Fibroblast of the conjunctiva (primary cell): ENCODE measurements around the gene MEF2D.

ENCODE experiments used
- DNase-seq: peaks from one replicate; pipeline ENCODE4 v3.0.0-alpha.2; 2010; ENCODE audit warnings: low read depth

Gene MEF2D

GRCh38 chr1:156440654-156441437, 59.7 kb downstream of the MEF2D start:
- DNase-seq: no peak

GRCh38 chr1:156439777-156440183, 60.8 kb downstream of the MEF2D start:
- DNase-seq: no peak

DNA sequence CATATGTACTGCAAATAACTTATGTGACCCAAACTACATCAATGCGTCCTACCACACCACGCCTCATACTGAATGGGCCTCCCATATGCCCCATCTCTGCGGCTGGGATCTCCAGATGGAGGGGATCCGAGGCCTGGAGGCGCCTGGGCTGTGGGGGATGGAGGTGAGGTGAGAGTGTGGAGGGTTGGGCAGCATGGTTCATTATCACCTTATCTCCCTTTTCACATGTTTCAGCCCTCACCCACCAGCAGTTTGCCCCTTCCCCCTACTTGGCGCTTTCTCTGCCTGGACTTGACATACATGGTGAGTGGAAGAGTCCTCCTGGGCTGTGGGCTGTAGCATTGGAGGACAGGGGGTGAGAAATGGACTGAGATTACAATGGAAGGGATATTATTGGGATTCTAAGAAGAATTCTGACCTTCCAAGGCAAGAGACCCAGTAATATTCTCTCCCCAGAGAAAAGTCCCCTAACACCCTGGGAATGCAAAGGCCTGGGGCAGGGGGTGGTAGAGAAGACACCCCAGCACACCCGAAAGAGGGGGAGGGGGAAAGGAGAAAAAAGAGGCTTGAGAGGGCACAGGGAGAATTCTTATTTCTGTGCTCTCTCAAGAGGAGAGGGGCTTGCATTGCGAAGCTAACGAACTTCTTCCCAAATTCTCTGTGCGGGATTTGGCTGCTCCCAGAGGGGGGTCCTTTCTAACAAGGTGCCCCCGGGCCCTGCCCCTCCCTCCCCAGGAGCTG, 61.4 kb downstream of the MEF2D start:
- DNase-seq: no peak

- DNase-seq: no peak
Observed at GRCh38 chr1:156438278-156438987, 62.1 kb downstream of the MEF2D start.

- no peak for DNase-seq
Observed at GRCh38 chr1:156437037-156437867, 63.3 kb downstream of the MEF2D start.

- DNase-seq: no peak
Observed at GRCh38 chr1:156436141-156437036, 64.2 kb downstream of the MEF2D start.

- no peak for DNase-seq
Observed at GRCh38 chr1:156435545-156436140, 64.9 kb downstream of the MEF2D start.

GRCh38 chr1:156434989-156435544, 65.5 kb downstream of the MEF2D start:
- no peak for DNase-seq

DNA sequence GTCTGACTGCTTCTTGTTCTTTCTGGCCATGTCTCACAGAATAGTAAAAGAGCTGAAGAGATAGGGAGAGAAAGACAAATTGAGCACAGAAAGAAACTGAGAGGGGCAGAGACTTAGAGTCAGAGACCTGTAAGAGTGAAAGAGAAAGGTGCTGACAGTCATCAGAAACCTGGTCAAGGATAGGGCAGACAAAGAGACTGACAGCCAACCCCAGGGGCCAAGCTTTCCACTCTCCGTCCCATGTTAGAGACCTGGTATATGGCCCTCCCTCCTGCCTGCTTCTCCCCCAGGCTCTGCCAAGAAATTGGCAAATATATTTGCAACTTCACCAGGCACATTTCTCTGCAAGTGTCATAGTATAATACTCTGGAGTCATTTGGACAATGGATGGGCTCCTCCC, 67.0 kb downstream of the MEF2D start:
- DNase-seq: no peak

GRCh38 chr1:156433032-156433431, 67.5 kb downstream of the MEF2D start:
- DNase-seq: no peak

GRCh38 chr1:156432669-156433018, 67.9 kb downstream of the MEF2D start:
- no peak for DNase-seq

GRCh38 chr1:156431769-156432668, 68.6 kb downstream of the MEF2D start:
- DNase-seq: no peak

- DNase-seq: no peak
Observed at GRCh38 chr1:156431366-156431765, 69.2 kb downstream of the MEF2D start.

- DNase-seq: no peak
Observed at GRCh38 chr1:156430866-156431265, 69.7 kb downstream of the MEF2D start.

- no peak for DNase-seq
Observed at GRCh38 chr1:156430303-156430702, 70.3 kb downstream of the MEF2D start.

GRCh38 chr1:156429313-156430060, 71.1 kb downstream of the MEF2D start:
- no peak for DNase-seq

GRCh38 chr1:156428746-156429288, 71.8 kb downstream of the MEF2D start:
- no peak for DNase-seq

- DNase-seq: no peak
Observed at GRCh38 chr1:156427957-156428356, 72.6 kb downstream of the MEF2D start.
